Kidney (tissue), 14 donors: ENCODE data around the gene PATL1. TPM values are rescaled to one million over a fixed set of nuclear protein-coding genes. Genes with fewer than 3 reads are reported as not detected.

Experiments
- DNase-seq, 5 donors: peaks; one replicate each; pipeline ENCODE4 v3.0.0-alpha.2; 2013 to 2020
- FAIRE-seq: peaks from 2 replicates; lab custom pipeline; 2012; peaks lifted over from hg19 to GRCh38; lab: Jason Lieb, UNC
- H3K27ac ChIP-seq, 2 donors: one replicate each; pipeline ENCODE4 v1.7.0; 2013; ENCODE audit warnings: low read depth in 2 of 2, low read length in 2 of 2, inconsistent platforms in 1 of 2
- H3K27me3 ChIP-seq: one replicate; pipeline ENCODE4 v1.7.1; 2013; ENCODE audit warnings: low read length, inconsistent platforms; ENCODE audit not compliant: control insufficient read depth, insufficient read depth
- H3K36me3 ChIP-seq, 3 donors: one replicate each; pipeline versions ENCODE4 v1.7.0 to v1.7.1; 2013; ENCODE audit warnings: low read length in 3 of 3, control low read depth in 1 of 3, inconsistent platforms in 1 of 3; ENCODE audit not compliant: insufficient read depth in 3 of 3, control insufficient read depth in 2 of 3
- H3K4me1 ChIP-seq, 3 donors: one replicate each; pipeline versions ENCODE4 v1.7.0 to v1.7.1; 2013; ENCODE audit warnings: low read length in 3 of 3, inconsistent platforms in 1 of 3, low read depth in 1 of 3; ENCODE audit not compliant: control insufficient read depth in 2 of 3, insufficient read depth in 2 of 3
- H3K4me3 ChIP-seq, 3 donors: one replicate each; pipeline versions ENCODE4 v1.7.0 to v1.8.1; 2013; ENCODE audit warnings: low read length in 3 of 3, control low read depth in 1 of 3, inconsistent platforms in 1 of 3
- H3K9ac ChIP-seq, 3 donors: one replicate each; pipeline versions ENCODE4 v1.7.0 to v1.7.1; 2013; ENCODE audit warnings: low read length in 3 of 3, control low read depth in 1 of 3, inconsistent platforms in 1 of 3
- H3K9me3 ChIP-seq, 3 donors: one replicate each; pipeline versions ENCODE4 v1.7.0 to v1.7.1; 2013; ENCODE audit warnings: low read length in 3 of 3, control low read depth in 1 of 3, inconsistent platforms in 1 of 3; ENCODE audit not compliant: control insufficient read depth in 2 of 3, insufficient read depth in 1 of 3
- CTCF ChIP-seq: IDR thresholded peaks from 3 replicates; pipeline ENCODE4 v1.5.1; 2012; ENCODE audit warnings: mild to moderate bottlenecking, moderate library complexity, borderline replicate concordance; ENCODE audit not compliant: insufficient read depth; ENCODE audit errors: extremely low read depth
- intact Hi-C: fragments of 100-400 bp; cut with DNase I; formaldehyde crosslinking; loops from one replicate; pipeline ENCODE4 v1.11.1; 2022
- polyA plus RNA-seq: library from polyadenylated mRNA; stranded (reverse); fragments of 350-450 nt; fragmentation: Illumina TruSeq; extraction: RNeasy Lipid Tissue Mini Kit (QIAGEN cat#74804); gene quantifications from one replicate; pipeline ENCODE4 v1.2.3, GENCODE V29; 2014; ENCODE audit warnings: low read depth, low replicate concordance; ENCODE audit not compliant: insufficient read depth
- total RNA-seq: library from RNA; stranded (reverse); fragmentation: NEBNext Ultra II Directional; extraction: Animal tissue kit (Norgen Biotek cat#: 25700); gene quantifications from one replicate; pipeline ENCODE4 v1.2.1, GENCODE V29; 2021
- donor health status: control.
- donor health status: control.
- donor health status: control.
- donor health status: control.
- donor health status: control.
- donor health status: DM: yes; HTN: yes; CAD: no.
- donor health status: Normal renal cell carcinoma (clear cell type).

PATL1 gene
- total and polyA plus RNA-seq, 2 donors from 2014 or later, result 12.3 to 35.4 TPM

- intact Hi-C loops, result no loop called here
- Histone ChIP-seq H3K9ac (no peak overlapping the region), H3K27me3 (no peaks in the 10 kb centered on the region), H3K4me1 (no peaks in the 10 kb centered on the region), H3K27ac (no peak overlapping the region), H3K9me3 (no peaks in the 10 kb centered on the region), H3K4me3 (no peak overlapping the region), H3K36me3 (peaks cover 20 to 76% (median 36%) of the 10 kb centered on the region in 3 donors)
- FAIRE-seq, result no peak
- DNase-seq, result no peak
- no peak for TF ChIP-seq CTCF
Observed at GRCh38 chr11:59647245-59647980, 21.4 kb downstream of the PATL1 start.

GRCh38 chr11:59644528-59644927, 24.3 kb downstream of the PATL1 start:
- TF ChIP-seq CTCF, result no peak
- no peak for DNase-seq
- Histone ChIP-seq H3K9me3 (no peaks in the 10 kb centered on the region), H3K27ac (no peak overlapping the region), H3K9ac (no peak overlapping the region), H3K27me3 (no peaks in the 10 kb centered on the region), H3K36me3 (peaks cover 19 to 72% (median 36%) of the 10 kb centered on the region in 3 donors), H3K4me3 (no peak overlapping the region), H3K4me1 (no peaks in the 10 kb centered on the region)
- no peak for FAIRE-seq
- intact Hi-C loops, result no loop called here

GRCh38 chr11:59643390-59643789, 25.4 kb downstream of the PATL1 start:
- no peaks in the 10 kb centered on the region for H3K27me3 ChIP-seq
- no peaks in the 10 kb centered on the region for H3K9me3 ChIP-seq
- no peak for TF ChIP-seq CTCF
- DNase-seq, result no peak
- no peak overlapping the region for H3K9ac ChIP-seq
- H3K4me3 ChIP-seq, result no peak overlapping the region
- no peaks in the 10 kb centered on the region for H3K4me1 ChIP-seq
- no peak overlapping the region for H3K27ac ChIP-seq
- no peak for FAIRE-seq
- intact Hi-C loops, result no loop called here
- H3K36me3 ChIP-seq, result peaks cover 19 to 73% (median 37%) of the 10 kb centered on the region in 3 donors

- peaks cover 19 to 75% (median 49%) of the 10 kb centered on the region in 3 donors for H3K36me3 ChIP-seq
- intact Hi-C loops, result no loop called here
- FAIRE-seq (no peak), DNase-seq (no peak)
- H3K9ac ChIP-seq, result no peak overlapping the region
- H3K9me3 ChIP-seq, result no peaks in the 10 kb centered on the region
- H3K4me3 ChIP-seq, result no peak overlapping the region
- no peaks in the 10 kb centered on the region for H3K27me3 ChIP-seq
- no peak overlapping the region for H3K27ac ChIP-seq
- H3K4me1 ChIP-seq, result no peaks in the 10 kb centered on the region
- no peak for TF ChIP-seq CTCF
Observed at GRCh38 chr11:59641156-59641555, 27.7 kb downstream of the PATL1 start.
